Heart right ventricle (tissue), 16 donors: ENCODE measurements around the gene BIRC6. TPM values are rescaled to one million over a fixed set of nuclear protein-coding genes. Genes with fewer than 3 reads are reported as not detected.

Experiments used
- ATAC-seq, 8 donors: fragments of 200-7000 bp; cut with Tn5 transposase; one replicate each; pipeline ENCODE4 v1.9.1; 2020; ENCODE audit warnings: mild to moderate bottlenecking in 8 of 8, moderate library complexity in 8 of 8, moderate number of reproducible peaks in 1 of 8
- DNase-seq, 2 donors: peaks; one replicate each; pipeline ENCODE4 v3.0.0-alpha.2; 2020
- H3K27ac ChIP-seq, 10 donors: fragments of 200-600 bp; sonication (generic) in 2 of 10; one replicate each; pipeline versions ENCODE4 v1.5.0 to v1.8.0; 2020 to 2022; ENCODE audit warnings: mild to moderate bottlenecking in 3 of 10
- H3K27me3 ChIP-seq, 7 donors: fragments of 200-600 bp; one replicate each; pipeline ENCODE4 v1.8.0; 2021 to 2022; ENCODE audit warnings: mild to moderate bottlenecking in 2 of 7
- H3K36me3 ChIP-seq, 9 donors: fragments of 200-600 bp; sonication (generic) in 1 of 9; one replicate each; pipeline versions ENCODE4 v1.5.0 to v1.8.0; 2020 to 2022; ENCODE audit warnings: mild to moderate bottlenecking in 2 of 9
- H3K4me1 ChIP-seq, 9 donors: fragments of 200-600 bp; sonication (generic) in 1 of 9; one replicate each; pipeline versions ENCODE4 v1.5.0 to v1.8.0; 2020 to 2022; ENCODE audit warnings: mild to moderate bottlenecking in 4 of 9
- H3K4me3 ChIP-seq, 10 donors: fragments of 200-600 bp; sonication (generic) in 2 of 10; one replicate each; pipeline versions ENCODE4 v1.5.0 to v1.8.0; 2020 to 2022; ENCODE audit warnings: mild to moderate bottlenecking in 7 of 10, moderate library complexity in 2 of 10
- H3K9me3 ChIP-seq, 11 donors: fragments of 200-600 bp in 10 of 11; sonication (generic) in 2 of 11; one replicate each; pipeline versions ENCODE4 v1.5.0 to v1.8.0; 2013 to 2022; ENCODE audit warnings: mild to moderate bottlenecking in 2 of 11, control low read depth in 1 of 11, moderate library complexity in 1 of 11
- WGBS, 2 donors: extraction: QIAGEN DNeasy Blood & Tissue Kit; methylation state at CpG; one replicate each; pipeline ENCODE4 v1.1.7; 2013; ENCODE audit warnings: inconsistent platforms in 1 of 2; 5-methylcytosine and 5-hydroxymethylcytosine counted together
- intact Hi-C, 10 donors: fragments of 100-400 bp; cut with DNase I; formaldehyde crosslinking; loops; one replicate each; pipeline versions ENCODE4 v1.11.1 to v1.14.2; 2022
- polyA plus RNA-seq, 2 donors: library from polyadenylated mRNA; stranded (reverse); fragments of 200-250 nt; gene quantifications; one replicate each; pipeline ENCODE4 v1.2.3, GENCODE V29; 2013
- total RNA-seq, 10 donors: library from RNA; stranded (reverse); fragmentation: NEBNext Ultra II Directional in 3 of 10; extraction: Animal tissue kit (Norgen Biotek cat#: 25700) in 3 of 10; gene quantifications; one replicate each; pipeline versions ENCODE4 v1.2.1 to v1.2.4, GENCODE V29; 2021 to 2023
- TF ChIP-seq, protein P1 (sequence below), 9 donors: fragments of 200-600 bp; sonication (generic) in 2 of 9; IDR thresholded peaks; one replicate each; pipeline versions ENCODE4 v1.5.0 to v1.8.0; 2021 to 2022; ENCODE audit warnings: antibody characterized with exemption in 9 of 9, mild to moderate bottlenecking in 5 of 9, moderate library complexity in 1 of 9
- donor health status: Arrhythmogenic right ventricular cardiomyopathy.
- donor health status: ischemic (EF 13 %, LVEDD 7.1; RV severe dilation, severe dysfunction).
- donor health status: healthy with polysubstance abuse.
- donor health status: DM: no; HTN: yes; CAD: no.
- donor health status: DM: no; HTN: no; CAD: no.
- donor health status: ischemic (EF 25% LVEDD 6.9; RV normal size, moderate dysfunction).
- donor health status: ischemic (EF 25% LVEDD 5.7; RV mildly dilated, moderate dysfunction).
- donor health status: healthy.
- donor health status: DM: yes; HTN: yes; CAD: no.
- donor health status: Ischemic cardiomyopathy.
- donor health status: ischemic (EF 35%, LVEDD 5.7; RV mildly dilated, moderate dysfunction).
- donor health status: nonischemic (EF 11% LVEDD 7.7; RV severe dilation, severe dysfunction).
- donor health status: DM: yes; HTN: yes; CAD: no.
- donor health status: PGD.
- donor health status: ischemic (EF 29% LVEDD 5.4; RV normal size, mild dysfunction).
- donor health status: nonischemic (EF 23%, LVEDD 6.1; RV moderate dilation, normal function).

BIRC6 gene
- total and polyA plus RNA-seq, 12 donors = 12.8 to 64.0 (median 47.6) TPM

DNA sequence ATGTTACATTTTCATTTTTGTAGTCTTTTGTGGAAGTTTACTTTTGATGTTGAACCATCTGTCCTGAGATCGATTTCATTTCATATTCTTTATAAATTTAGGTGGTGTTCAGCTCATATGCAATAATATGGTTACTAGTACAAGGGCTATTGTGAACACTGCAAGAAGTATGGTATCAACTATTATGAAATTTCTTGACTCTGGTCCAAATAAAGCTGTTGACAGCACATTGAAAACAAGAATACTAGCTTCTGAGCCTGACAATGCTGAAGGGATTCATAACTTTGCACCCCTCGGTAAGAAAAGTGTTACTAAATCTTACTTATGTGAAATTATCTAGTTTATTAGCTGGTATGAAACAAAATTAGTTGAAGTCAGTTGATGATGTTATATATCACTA is 146.1 kb downstream of the BIRC6 start:
- 72 to 73% methylated on average over 2 of the region's 2 CpGs for WGBS, 2 donors

DNA sequence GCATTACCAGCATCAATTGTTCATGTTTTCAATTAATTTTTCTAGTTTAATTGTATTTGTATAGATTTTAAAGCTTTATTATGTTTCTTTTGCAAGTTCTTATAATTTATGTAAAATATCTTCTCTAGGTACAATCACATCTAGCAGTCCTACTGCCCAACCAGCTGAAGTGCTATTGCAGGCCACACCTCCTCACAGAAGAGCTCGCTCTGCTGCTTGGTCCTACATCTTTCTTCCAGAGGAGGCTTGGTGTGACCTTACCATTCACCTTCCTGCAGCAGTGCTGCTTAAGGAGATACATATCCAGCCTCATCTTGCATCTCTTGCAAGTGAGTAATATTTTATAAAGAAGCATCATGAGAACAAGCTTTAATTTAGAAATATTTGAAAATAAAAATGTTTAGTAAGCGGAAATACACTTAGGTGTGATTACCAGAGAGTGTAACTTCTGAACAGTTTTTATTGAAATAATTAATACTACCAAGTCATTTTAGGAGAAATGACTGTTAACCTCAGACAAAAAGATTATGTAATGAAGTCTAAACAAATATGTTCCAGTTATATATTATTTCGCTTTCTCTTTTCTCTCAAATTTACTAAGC is 148.2 kb downstream of the BIRC6 start:
- TF ChIP-seq, protein P1, sequence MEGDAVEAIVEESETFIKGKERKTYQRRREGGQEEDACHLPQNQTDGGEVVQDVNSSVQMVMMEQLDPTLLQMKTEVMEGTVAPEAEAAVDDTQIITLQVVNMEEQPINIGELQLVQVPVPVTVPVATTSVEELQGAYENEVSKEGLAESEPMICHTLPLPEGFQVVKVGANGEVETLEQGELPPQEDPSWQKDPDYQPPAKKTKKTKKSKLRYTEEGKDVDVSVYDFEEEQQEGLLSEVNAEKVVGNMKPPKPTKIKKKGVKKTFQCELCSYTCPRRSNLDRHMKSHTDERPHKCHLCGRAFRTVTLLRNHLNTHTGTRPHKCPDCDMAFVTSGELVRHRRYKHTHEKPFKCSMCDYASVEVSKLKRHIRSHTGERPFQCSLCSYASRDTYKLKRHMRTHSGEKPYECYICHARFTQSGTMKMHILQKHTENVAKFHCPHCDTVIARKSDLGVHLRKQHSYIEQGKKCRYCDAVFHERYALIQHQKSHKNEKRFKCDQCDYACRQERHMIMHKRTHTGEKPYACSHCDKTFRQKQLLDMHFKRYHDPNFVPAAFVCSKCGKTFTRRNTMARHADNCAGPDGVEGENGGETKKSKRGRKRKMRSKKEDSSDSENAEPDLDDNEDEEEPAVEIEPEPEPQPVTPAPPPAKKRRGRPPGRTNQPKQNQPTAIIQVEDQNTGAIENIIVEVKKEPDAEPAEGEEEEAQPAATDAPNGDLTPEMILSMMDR (IDR thresholded peaks at IDR 0.05) = no peak
- Histone ChIP-seq H3K4me1 (peaks cover 0 to 7% (median 0%) of the 10 kb centered on the region in 9 donors), H3K36me3 (peaks cover 0 to 98% (median 39%) of the 10 kb centered on the region in 9 donors), H3K4me3 (no peak overlapping the region), H3K9me3 (no peaks in the 10 kb centered on the region), H3K27me3 (no peaks in the 10 kb centered on the region), H3K27ac (no peak overlapping the region)
- ATAC-seq (no peak), DNase-seq (no peak)
- intact Hi-C loops = no loop called here
- 96% methylated on average over 3 of the region's 3 CpGs for WGBS, 2 donors

More for the DNA sequence above, 146.1 kb downstream of the BIRC6 start:
- Histone ChIP-seq H3K36me3 (peaks cover 0 to 98% (median 26%) of the 10 kb centered on the region in 9 donors), H3K4me3 (no peak overlapping the region), H3K27me3 (no peaks in the 10 kb centered on the region), H3K9me3 (no peaks in the 10 kb centered on the region), H3K27ac (no peak overlapping the region), H3K4me1 (peaks cover 0 to 7% (median 0%) of the 10 kb centered on the region in 9 donors)
- intact Hi-C loops = loop anchor here in 1 of 10 donors (1.0 kb wide), 1 partner anchor 25 kb away; no protein-coding TSS in a partner anchor
- TF ChIP-seq, protein P1 (IDR thresholded peaks at IDR 0.05) = no peak
- no peak for ATAC-seq
- no peak for DNase-seq

DNA sequence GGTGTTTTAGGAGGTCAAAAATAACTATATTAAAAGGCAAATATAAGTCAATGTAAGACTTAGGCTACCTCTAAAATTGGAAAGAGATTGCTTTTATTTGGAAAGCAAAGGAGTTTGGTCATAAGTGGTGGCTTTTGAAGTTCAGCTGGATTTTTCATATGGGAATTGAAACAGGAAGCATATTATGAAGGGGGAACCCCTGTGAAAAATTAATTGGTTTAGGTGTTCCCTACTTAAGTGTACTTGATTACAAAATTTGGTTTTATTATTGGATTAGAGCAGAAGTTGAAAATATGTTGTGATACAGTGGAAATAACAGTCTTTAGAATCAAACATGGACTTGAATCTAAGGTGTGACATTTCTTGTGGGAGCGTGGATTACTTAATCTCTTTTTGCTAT is 149.6 kb downstream of the BIRC6 start:
- TF ChIP-seq, protein P1 (IDR thresholded peaks at IDR 0.05) = no peak
- peaks cover 0 to 7% (median 0%) of the 10 kb centered on the region in 9 donors for H3K4me1 ChIP-seq
- intact Hi-C loops = no loop called here
- no peak for ATAC-seq
- DNase-seq = no peak
- H3K4me3 ChIP-seq = no peak overlapping the region
- WGBS, 2 donors = 94 to 97% methylated on average over 1 of the region's 1 CpG
- no peak overlapping the region for H3K27ac ChIP-seq
- H3K27me3 ChIP-seq = no peaks in the 10 kb centered on the region
- H3K9me3 ChIP-seq = no peaks in the 10 kb centered on the region
- H3K36me3 ChIP-seq = peaks cover 0 to 98% (median 49%) of the 10 kb centered on the region in 9 donors

DNA sequence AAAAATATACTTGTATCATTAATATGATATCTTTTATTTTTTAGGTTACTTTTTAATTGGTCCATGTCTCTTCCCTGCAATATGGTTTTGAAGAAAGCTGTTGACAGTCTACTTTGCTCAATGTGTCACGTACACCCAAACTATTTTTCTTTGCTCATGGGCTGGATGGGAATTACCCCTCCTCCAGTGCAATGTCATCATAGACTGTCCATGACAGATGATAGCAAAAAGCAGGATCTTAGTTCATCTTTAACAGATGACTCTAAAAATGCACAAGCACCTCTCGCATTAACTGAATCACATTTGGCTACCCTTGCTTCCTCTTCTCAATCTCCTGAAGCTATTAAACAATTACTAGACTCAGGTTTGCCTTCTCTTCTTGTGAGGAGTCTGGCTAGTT is 158.1 kb downstream of the BIRC6 start:
- Histone ChIP-seq H3K36me3 (peaks cover 0 to 100% (median 44%) of the 10 kb centered on the region in 9 donors), H3K27ac (no peak overlapping the region), H3K4me3 (no peak overlapping the region), H3K9me3 (no peaks in the 10 kb centered on the region), H3K27me3 (no peaks in the 10 kb centered on the region), H3K4me1 (no peaks in the 10 kb centered on the region)
- no peak for ATAC-seq
- no peak for DNase-seq
- TF ChIP-seq, protein P1 (IDR thresholded peaks at IDR 0.05) = no peak
- 85 to 90% methylated on average over 2 of the region's 2 CpGs for WGBS, 2 donors
- intact Hi-C loops = no loop called here
